Right lobe of liver (tissue), 6 donors: ENCODE data around the gene NUDT4B. TPM values are rescaled to one million over a fixed set of nuclear protein-coding genes. Genes with fewer than 3 reads are reported as not detected.
"Not testable (repeated sequence)": the region's sequence is repeated elsewhere in the genome, so short reads cannot be mapped to it uniquely, and the experiment has no call there.

ENCODE experiments used
- ATAC-seq, 4 donors: fragments of 200-7000 bp; cut with Tn5 transposase; one replicate each; pipeline ENCODE4 v1.9.1; 2020; ENCODE audit warnings: mild to moderate bottlenecking in 4 of 4, moderate library complexity in 4 of 4
- DNase-seq, 3 donors: peaks; one replicate each; pipeline ENCODE4 v3.0.0-alpha.2; 2020
- H3K27ac ChIP-seq, 3 donors: fragments of 200-600 bp; one replicate each; pipeline ENCODE4 v1.8.0; 2022
- H3K27me3 ChIP-seq, 2 donors: fragments of 200-600 bp; one replicate each; pipeline ENCODE4 v1.8.0; 2022
- H3K36me3 ChIP-seq, 4 donors: fragments of 200-600 bp; sonication (generic) in 1 of 4; one replicate each; pipeline versions ENCODE4 v1.5.1 to v1.8.0; 2017 to 2022; ENCODE audit warnings: control low read depth in 1 of 4
- H3K4me1 ChIP-seq, 4 donors: fragments of 200-600 bp; sonication (generic) in 1 of 4; one replicate each; pipeline versions ENCODE4 v1.5.1 to v1.8.0; 2017 to 2022; ENCODE audit warnings: control low read depth in 1 of 4
- H3K4me3 ChIP-seq, 3 donors: fragments of 200-600 bp; one replicate each; pipeline ENCODE4 v1.8.0; 2022
- H3K9me3 ChIP-seq, 4 donors: fragments of 200-600 bp; sonication (generic) in 1 of 4; one replicate each; pipeline versions ENCODE4 v1.5.1 to v1.8.0; 2017 to 2022; ENCODE audit warnings: control low read depth in 1 of 4
- WGBS: methylation state at CpG from one replicate; pipeline ENCODE4 v1.1.6; 2018; ENCODE audit warnings: low coverage, low lambda C conversion rate; ENCODE audit not compliant: insufficient coverage; ENCODE audit errors: missing lambda C conversion rate; 5-methylcytosine and 5-hydroxymethylcytosine counted together
- intact Hi-C, 2 donors: fragments of 100-400 bp; cut with DNase I; formaldehyde crosslinking; loops; one replicate each; pipeline versions ENCODE4 v1.11.2 to v1.14.1; 2022
- small RNA-seq, 2 experiments: library from RNA; depleted of rRNA; stranded (forward); fragments of <200 nt; gene quantifications; one replicate each; pipeline ENCODE3, GENCODE V24; 2016
- total RNA-seq, 6 experiments: library from RNA; depleted of rRNA in 2 of 6; stranded (reverse); fragments of >200 nt in 2 of 6; fragmentation: NEBNext Ultra II Directional in 3 of 6; extraction: Animal tissue kit (Norgen Biotek cat#: 25700) in 3 of 6; gene quantifications; one replicate each; pipeline versions ENCODE4 v1.1.0 to v1.2.4, GENCODE V29; 2016 to 2023
- donor health status: DM: no; HTN: yes; CAD: no.
- donor health status: DM: no; HTN: no; CAD: no.
- donor health status: DM: no; HTN: no; CAD: no.
- donor health status: DM: no; HTN: yes; CAD: no.
- donor health status: DM: no; HTN: yes; CAD: no.

Gene NUDT4B
- total RNA-seq, 6 experiments from 2014 or later: 0.42 to 17.6 (median 2.5) TPM

DNA sequence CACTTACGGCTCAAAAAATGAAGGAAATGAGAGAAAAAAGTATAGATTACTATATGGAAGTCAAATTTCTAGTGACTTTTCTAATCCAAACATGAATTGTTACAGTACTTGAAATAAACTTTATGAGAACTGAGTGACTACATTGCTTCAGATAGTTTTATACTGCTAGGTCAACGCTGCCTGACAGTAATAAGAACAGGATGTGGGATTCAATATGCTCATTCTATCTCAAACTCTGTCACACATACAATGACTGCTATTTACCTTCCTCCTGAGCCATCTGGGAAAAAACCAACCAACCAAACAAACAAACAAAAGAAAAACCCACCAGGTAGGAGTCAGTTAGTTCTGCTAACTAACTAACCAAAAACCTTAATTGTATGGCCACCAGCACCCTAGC is 20.0 kb downstream of the NUDT4B start:
- no CpG with 5 or more reads among the region's 2 CpGs for WGBS
- H3K4me3 ChIP-seq, intact Hi-C loops, H3K27ac ChIP-seq, H3K4me1 ChIP-seq, H3K36me3 ChIP-seq, H3K27me3 ChIP-seq, DNase-seq, H3K9me3 ChIP-seq: not testable (repeated sequence)
- peak in 2 of 4 donors; percentile 21 to 38 for ATAC-seq

DNA sequence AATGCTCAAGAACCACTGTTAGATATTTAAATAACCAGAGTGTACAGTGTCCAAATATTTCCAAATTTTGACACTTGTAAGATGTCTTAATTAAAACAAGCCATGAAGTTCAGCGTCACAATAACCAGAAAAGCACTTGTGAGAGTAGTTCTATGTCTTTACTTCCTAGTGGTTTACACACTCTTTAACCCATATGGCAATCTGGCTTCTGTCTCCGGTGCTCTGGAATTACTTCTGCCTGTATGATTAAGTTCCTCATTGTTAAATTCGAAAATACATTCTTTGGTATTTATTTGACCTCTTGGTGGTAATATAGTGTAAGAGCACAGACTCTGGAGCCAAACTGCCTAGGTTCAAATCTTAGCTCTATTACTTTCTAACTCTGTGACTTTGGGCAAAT is 20.9 kb downstream of the NUDT4B start:
- ATAC-seq: peak in 3 of 4 donors; percentile 11 to 37 (median 14)
- H3K27ac ChIP-seq, H3K27me3 ChIP-seq, intact Hi-C loops, DNase-seq, H3K9me3 ChIP-seq, H3K36me3 ChIP-seq, H3K4me3 ChIP-seq, H3K4me1 ChIP-seq: not testable (repeated sequence)
- WGBS: no CpG with 5 or more reads among the region's 3 CpGs

DNA sequence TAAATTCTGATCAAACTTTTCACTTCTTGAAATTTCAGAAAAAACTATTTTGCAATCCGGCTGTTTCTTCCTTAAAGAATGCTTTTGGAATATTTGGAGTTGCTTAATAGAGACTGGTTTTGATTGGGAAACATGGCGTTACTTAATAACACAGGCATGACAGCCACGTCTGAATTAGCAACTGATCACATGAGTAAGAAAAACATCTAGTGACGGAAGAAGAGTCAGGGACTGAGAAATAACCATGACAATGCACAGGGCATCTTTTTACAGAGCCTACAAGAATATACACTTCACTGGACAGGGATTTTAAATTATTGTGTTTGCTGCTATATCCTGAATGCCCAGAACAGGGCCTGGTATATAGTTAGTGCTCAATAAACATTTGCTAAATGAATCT is 25.1 kb downstream of the NUDT4B start:
- H3K9me3 ChIP-seq, H3K4me3 ChIP-seq, H3K4me1 ChIP-seq, DNase-seq, H3K27me3 ChIP-seq, H3K27ac ChIP-seq, intact Hi-C loops, H3K36me3 ChIP-seq: not testable (repeated sequence)
- WGBS: no CpG with 5 or more reads among the region's 4 CpGs
- peak; percentile 60 to 84 (median 80) for ATAC-seq

DNA sequence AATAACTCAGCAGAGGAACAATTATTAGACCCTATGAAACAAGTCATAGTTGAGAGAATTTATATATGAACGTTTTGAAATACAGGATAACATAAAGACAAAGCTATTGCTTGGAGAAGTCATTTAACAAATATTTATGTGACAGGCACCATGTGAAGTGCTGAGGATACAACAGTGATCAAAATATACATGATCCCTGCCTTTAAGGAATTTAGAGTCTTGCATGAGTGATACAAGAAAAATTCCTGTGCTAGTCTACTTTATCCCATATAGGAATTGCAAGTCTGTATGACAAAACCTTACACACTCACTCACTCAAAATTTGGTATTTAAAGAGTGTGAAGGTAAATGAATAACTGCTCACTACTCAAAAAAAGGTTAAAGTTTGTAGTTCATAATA is 25.5 kb downstream of the NUDT4B start:
- H3K9me3 ChIP-seq, ATAC-seq, DNase-seq, H3K27me3 ChIP-seq, H3K36me3 ChIP-seq, intact Hi-C loops, H3K4me1 ChIP-seq, H3K27ac ChIP-seq, H3K4me3 ChIP-seq: not testable (repeated sequence)
- WGBS: no CpG with 5 or more reads among the region's 1 CpG

DNA sequence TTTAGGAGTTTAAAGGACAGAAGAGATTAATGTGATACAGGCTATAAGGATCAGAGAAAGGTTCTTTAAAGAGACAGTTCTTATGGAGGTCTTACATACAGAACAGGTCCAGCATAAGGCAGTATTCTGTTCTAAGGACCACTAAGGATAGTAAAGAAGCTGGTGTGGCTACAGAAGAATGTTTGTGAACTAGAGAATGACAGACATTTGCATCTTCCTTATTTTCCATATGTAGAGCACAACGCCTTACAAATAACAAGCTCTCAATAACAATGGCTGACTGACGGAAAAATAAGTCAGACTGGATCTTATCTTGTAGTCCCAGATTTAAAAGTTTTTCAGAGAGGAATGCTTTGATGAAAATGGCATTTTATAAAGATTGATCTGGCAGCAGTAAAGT is 26.7 kb downstream of the NUDT4B start:
- H3K27ac ChIP-seq, H3K27me3 ChIP-seq, DNase-seq, H3K9me3 ChIP-seq, intact Hi-C loops, H3K4me3 ChIP-seq, H3K4me1 ChIP-seq, H3K36me3 ChIP-seq, ATAC-seq: not testable (repeated sequence)
- no CpG with 5 or more reads among the region's 2 CpGs for WGBS

DNA sequence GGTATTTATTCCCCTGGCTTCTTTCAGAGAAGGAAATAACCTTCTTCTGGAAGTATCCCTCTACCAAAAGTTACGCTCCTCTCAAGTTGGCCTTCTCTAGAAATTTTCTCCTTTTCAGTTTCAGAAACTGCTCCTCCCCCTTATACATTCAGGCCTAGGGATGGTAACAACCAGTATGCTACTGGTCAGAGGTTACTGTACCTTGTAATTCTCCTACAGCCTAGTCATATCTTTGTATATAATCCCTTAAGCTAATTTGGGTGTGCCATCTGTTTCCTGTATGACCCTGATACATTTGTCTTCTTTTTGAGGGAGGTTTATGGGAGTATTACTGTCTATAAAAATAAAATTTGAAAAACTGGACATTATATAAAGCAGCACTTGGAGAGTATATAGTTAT is 29.1 kb downstream of the NUDT4B start:
- H3K4me3 ChIP-seq, H3K4me1 ChIP-seq, H3K9me3 ChIP-seq, H3K36me3 ChIP-seq, intact Hi-C loops, ATAC-seq, H3K27ac ChIP-seq, DNase-seq, H3K27me3 ChIP-seq: not testable (repeated sequence)
- WGBS: no CpG with 5 or more reads among the region's 1 CpG

DNA sequence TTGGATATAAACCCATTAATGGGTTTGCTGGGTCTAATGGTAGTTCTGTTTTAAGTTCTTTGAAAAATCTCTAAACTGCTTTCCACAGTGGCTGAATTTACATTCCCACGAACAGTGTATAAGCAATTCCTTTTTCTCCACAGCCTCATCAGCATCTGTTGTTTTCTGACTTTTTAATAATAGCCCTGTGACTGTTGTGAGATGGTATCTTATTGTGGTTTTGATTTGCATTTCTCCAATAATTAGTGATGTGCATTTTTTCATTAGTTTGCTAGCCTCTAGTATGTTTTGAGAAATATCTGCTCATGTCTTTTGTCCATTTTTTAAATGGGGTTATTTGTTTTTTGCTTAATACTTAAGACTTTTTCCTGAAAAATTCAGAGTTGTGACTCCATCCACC is 31.8 kb downstream of the NUDT4B start:
- intact Hi-C loops, ATAC-seq, H3K4me3 ChIP-seq, H3K9me3 ChIP-seq, H3K4me1 ChIP-seq, DNase-seq, H3K36me3 ChIP-seq, H3K27me3 ChIP-seq, H3K27ac ChIP-seq: not testable (repeated sequence)
- no CpG with 5 or more reads among the region's 1 CpG for WGBS

DNA sequence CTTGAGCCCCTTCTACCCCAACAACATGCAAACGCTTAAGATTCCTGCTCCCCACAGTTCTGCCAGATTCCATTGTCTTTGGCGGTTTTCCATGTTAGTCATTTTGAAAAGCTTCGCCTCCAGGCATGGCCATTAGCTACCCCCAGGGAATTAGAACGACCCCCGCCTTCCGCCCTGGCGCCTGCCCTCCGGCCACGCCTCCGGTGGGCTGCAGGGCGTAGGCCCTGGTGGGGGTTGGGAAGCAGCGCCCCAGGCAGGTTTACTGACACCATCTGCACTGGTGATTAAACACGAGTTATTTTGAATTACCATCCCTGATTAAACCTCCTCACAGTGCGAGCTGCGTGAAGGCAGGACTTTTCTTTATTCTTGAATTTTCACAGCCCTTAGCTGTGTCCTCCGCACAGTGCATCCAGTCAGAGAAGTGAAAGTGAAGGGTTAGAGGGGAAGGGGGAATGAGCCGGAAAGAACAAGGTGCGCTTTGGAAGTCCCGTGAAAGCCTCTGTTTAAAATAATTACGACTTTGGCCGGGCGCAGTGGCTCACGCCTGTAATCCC is 43.0 kb downstream of the NUDT4B start:
- H3K9me3 ChIP-seq, H3K27me3 ChIP-seq, DNase-seq, intact Hi-C loops, H3K4me1 ChIP-seq, H3K27ac ChIP-seq, H3K4me3 ChIP-seq, H3K36me3 ChIP-seq: not testable (repeated sequence)
- WGBS: no CpG with 5 or more reads among the region's 23 CpGs
- ATAC-seq: peak; percentile 76 to 83 (median 82)

DNA sequence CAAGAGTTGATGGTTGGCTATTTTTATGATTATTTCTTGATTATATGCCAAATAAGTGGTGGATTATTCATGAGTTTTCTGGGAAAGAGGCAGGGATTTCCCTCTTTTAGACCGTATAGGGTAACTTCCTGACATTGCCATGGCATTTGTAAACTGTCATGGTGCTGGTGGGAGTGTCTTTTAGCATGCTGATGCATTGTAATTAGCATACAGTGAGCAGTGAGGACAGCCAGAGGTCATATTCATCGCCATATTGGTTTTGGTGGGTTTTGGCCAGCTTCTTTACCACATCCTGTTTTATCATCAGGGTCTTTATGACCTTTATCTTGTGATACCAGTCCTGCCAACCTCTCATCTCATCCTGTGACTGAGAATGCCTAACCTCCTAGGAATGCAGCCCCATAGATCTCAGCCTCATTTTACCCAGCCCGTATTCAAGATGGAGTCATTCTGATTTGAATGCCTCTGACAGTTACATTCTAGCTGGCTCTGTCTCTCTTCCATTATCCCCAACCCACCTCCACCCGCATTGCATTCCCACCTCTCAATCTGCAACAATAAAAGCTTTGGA is 45.3 kb downstream of the NUDT4B start:
- H3K27me3 ChIP-seq, DNase-seq, H3K27ac ChIP-seq, H3K9me3 ChIP-seq, ATAC-seq, H3K36me3 ChIP-seq, H3K4me1 ChIP-seq, H3K4me3 ChIP-seq, intact Hi-C loops: not testable (repeated sequence)
- no CpG with 5 or more reads among the region's 4 CpGs for WGBS

Small RNA genes within 50 kb of the gene (small RNA-seq; reads per million reads assigned to genes)
- 0 reads per million in 2 experiments for gene RNU6-1171P

Other genes starting within 250 kb of the NUDT4B start
- gene NBPF14, start 152.8 kb upstream of the NUDT4B start, total RNA-seq: 10 to 100 TPM; 11.7 to 21.6 (median 14.7) TPM
- gene PDE4DIP, start 95.7 kb downstream of the NUDT4B start, total RNA-seq: 100 to 1,000 TPM in 1 of 6 experiments, 10 to 100 TPM in 5; 36.3 to 129 (median 57.9) TPM